Activated naive CD4-positive, alpha-beta T cell treated with anti-CD3 and anti-CD28 coated beads, Interleukin-2, amount 50 U/mL, for 16 hours (primary cell): ENCODE measurements around the gene ZNF530.
A peak's percentile ranks its signal among the peaks of the same experiment; 100 is the strongest.

Experiments used
- DNase-seq: peaks from one replicate; pipeline ENCODE4 v3.0.0-alpha.2; 2020

Gene ZNF530

GRCh38 chr19:57615346-57615745 is 15.7 kb downstream of the ZNF530 start:
- DNase-seq, result no peak

GRCh38 chr19:57620673-57621348 is 21.1 kb downstream of the ZNF530 start:
- DNase-seq, result no peak

- no peak for DNase-seq
Observed at GRCh38 chr19:57623091-57623490, 23.4 kb downstream of the ZNF530 start.

DNA sequence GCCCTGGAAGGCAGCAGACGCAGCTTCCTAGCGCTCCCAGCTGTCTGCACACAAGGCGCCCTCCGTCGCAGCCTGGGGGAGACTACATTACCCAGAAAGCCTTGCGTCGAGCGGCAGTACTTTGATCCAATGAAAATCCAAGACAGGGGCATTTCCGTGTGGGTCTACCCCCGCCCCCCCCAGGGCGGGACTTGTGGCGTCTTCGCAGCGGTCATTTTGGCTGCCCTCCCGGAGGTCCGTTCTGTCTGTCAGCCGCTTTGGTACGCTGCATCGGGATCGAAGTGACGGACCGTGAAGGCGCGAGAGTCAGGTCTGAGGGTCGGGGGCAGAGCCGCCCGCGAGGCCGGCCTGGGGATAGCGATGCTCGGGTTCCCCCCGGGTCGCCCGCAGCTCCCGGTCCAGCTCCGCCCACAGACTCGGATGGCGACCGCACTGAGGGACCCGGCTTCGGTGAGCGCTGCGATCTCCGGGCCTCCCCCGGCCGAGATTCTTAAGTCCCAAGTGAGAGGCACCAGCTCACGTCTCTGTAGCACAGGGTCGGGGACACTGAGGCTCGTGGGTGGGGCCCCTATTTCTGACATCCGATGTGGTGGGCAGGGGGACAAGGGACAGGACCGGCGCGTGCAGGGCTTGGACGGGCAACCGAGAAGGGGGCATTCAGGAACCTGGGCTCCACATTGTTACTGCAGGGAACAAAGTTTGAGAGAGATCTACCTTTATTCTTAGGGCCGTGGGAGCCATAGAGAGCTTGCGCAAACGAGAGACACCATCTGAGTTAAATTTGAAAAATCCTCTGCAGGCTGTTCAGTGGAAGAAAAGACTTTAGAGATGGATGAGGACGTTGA is 33.5 kb downstream of the ZNF530 start, which contains the start of gene ZNF211:
TSS of gene ZNF211 (plus strand) at position 182 of the 845 bp plus-strand sequence. CDS start at position 361, 179 bp downstream.
- peak; percentile 86 for DNase-seq

DNA sequence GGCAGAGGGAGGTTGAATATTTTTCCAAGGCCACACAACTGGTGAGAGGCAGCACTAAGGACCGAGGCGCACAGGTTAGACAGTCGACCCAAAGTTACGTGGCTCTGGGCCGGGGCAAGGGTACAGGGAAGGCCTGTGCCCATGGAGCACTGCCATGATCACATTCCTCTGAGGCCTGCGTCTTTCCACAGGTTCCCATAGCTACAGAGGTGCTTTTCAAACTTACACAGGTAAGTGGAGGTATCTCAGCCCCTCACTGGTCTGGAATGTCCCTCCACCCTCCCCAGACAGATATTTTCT is 34.1 kb downstream of the ZNF530 start:
- no peak for DNase-seq

- no peak for DNase-seq
Observed at GRCh38 chr19:57637379-57637778, 37.7 kb downstream of the ZNF530 start.

GRCh38 chr19:57641715-57642234 is 42.1 kb downstream of the ZNF530 start:
- DNase-seq, result no peak

DNA sequence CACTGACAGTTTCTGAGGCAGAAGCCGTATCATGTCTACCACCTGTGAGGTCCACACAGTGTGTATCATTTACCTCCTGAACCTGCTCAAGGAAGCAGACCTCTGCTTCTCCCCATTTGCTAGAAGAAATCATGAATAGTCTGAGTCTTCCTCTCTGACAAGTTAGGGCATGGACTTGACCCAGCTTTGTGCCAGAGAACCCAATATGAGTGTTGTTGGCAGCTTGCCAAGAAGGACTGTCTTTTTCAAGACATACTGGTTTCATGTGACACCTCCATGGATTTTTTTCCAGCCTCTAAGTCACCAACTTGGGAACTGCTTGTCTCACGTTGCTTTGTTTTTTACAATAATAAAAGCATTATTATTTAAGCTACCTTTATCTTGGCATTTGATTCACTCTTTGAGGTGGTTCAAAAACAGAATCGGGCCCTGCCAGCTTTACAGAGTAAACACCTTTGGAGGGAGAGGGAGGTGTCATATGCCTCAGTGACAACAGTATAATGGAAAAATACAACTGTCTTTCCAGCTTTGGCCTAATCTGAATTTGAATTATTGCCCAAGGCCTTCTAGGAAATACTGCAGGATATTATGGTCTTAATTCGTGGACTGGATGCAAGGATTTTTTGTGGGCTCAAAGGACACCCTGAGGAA is 42.8 kb downstream of the ZNF530 start:
- no peak for DNase-seq

GRCh38 chr19:57643734-57644133 is 44.0 kb downstream of the ZNF530 start:
- DNase-seq, result no peak

- DNase-seq, result no peak
Observed at GRCh38 chr19:57648331-57649003, 48.8 kb downstream of the ZNF530 start.

DNA sequence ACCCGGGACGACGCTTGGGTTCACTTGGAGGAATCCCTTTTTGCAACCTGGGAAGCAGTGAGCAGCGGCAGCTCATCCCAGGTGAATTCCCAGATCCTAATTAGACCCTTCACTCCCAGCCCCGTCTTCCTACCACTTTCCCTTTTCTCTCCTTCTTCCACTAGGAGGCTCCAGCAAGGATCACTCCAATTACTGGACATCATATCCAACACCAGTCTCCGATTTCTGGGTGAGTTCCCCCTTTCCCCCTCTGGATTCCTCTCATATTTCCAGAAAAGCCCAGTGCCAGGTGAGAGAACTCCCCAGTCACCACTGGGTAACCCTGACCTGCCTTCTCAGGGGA is 51.9 kb downstream of the ZNF530 start:
- DNase-seq, result no peak

GRCh38 chr19:57653689-57654088 is 54.0 kb downstream of the ZNF530 start:
- DNase-seq, result no peak

DNA sequence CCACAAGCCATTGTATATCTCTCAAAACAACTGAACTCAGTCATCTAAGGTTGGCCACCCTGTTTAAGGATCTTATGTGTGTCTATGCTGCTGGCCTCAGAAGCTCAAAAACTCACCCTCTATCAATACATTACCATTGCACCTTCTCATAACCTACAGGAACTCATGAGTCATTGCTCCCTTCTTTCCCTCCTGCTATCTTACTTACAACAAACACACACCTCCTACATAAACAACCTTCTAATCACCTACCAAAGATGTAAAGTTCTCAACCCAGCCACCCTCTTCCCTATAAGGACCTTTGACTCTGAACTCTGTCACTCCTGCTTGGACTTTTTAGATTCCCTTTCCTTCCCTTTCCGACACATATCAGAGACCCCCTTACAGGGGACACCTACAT is 55.8 kb downstream of the ZNF530 start:
- no peak for DNase-seq

DNA sequence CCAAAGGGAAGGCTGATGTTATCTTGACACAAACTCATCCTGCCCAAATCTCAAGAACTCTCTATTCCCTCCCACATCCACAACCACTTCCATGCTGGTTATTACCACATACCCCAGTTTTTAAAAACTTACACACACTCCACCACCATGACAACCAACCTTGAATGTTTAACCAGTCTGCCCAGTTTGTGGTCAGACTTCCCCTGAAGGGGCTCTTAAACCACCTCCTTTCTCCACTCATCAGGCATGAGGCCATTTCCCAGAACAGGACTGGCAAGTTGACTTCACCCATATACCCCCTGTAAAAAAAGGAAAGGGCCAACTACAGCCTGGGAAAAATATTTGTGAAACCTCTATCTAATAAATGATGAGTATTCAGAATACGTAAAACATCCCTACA is 56.7 kb downstream of the ZNF530 start:
- no peak for DNase-seq
